Cortex of kidney (tissue), 1 donor: ENCODE measurements around the gene STRAP.

ENCODE experiments used
- DNase-seq: peaks from one replicate; lab custom pipeline; 2025; lab: John Stamatoyannopoulos, UW

The STRAP gene, protein sequence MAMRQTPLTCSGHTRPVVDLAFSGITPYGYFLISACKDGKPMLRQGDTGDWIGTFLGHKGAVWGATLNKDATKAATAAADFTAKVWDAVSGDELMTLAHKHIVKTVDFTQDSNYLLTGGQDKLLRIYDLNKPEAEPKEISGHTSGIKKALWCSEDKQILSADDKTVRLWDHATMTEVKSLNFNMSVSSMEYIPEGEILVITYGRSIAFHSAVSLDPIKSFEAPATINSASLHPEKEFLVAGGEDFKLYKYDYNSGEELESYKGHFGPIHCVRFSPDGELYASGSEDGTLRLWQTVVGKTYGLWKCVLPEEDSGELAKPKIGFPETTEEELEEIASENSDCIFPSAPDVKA

DNA sequence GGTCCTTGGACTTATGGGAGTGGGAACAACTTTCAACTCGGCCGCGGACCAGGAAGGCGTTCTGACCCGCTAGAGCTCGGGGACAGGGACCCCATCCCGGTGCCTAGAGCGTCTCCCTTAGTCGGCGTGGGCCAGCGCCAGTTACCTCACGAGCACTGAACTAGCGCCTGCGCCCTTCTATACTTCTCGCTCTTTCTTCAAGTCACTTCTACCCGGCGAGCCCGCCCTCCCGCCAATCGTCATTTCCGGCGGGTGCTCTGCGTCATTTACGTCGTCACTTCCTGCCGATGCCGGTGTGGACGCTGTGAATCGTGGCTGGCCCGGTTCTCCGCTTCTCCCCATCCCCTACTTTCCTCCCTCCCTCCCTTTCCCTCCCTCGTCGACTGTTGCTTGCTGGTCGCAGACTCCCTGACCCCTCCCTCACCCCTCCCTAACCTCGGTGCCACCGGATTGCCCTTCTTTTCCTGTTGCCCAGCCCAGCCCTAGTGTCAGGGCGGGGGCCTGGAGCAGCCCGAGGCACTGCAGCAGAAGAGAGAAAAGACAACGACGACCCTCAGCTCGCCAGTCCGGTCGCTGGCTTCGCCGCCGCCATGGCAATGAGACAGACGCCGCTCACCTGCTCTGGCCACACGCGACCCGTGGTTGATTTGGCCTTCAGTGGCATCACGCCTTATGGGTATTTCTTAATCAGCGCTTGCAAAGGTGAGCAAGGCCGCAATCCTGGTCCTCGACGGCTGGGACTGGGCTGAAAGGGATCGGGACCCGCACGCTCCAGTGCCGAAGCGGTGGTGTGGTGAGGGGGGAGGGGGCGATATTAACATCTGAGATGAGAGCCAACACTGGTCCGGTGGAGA, at the start of gene STRAP:
STRAP (plus strand) TSS at position 270 of the 854 bp plus-strand sequence; CDS start at position 591, 321 bp downstream.
- peak; percentile 46 for DNase-seq

DNA sequence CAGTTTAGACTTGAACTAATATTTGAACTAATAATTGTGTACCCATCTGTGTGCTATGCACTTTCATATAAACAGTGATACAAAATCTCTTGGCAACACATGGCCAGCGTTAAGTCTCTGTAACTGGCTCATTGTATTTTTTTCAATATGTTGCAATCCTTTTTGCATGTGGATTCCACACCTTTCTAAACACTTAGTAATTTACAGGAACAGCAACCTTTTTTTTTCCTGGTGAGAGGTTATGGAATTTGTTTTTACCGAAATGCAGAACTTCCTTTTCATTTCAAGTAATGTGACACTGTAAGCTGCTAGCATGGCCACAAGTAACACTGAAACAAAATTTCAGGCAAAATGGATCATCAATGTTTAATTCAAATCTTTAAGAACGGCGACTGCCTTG, 47.6 kb upstream of the STRAP start:
- no peak for DNase-seq

DNA sequence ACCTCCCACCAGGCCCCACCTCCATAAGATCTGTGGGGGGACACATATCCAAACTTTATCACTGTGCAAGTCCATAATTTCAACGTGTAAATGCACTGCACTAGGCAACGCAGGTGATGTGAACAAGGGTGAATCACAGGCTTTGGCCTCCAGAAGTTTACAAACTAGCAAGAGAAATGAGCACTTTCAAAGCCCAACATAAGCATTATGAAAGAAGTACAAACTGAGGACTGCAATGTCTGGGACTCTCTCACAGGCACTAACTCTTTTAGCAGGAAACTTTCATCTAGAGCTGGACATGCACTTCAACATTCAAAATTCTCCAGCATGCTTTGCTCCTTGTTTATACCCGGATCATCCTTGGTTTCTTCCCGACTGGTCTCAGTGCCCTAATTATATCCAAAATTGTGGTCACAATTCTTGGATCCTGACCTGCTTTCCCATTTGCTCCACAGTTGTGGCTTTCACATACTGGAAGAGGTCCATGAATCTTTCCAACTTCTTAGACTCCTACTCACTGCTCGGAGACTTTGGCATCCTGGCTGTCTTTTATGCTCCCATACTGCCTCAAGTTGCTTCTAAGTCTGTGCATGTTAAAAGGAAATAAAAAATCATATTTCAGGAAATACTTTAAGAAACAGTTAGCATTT, 44.9 kb upstream of the STRAP start:
- no peak for DNase-seq

DNA sequence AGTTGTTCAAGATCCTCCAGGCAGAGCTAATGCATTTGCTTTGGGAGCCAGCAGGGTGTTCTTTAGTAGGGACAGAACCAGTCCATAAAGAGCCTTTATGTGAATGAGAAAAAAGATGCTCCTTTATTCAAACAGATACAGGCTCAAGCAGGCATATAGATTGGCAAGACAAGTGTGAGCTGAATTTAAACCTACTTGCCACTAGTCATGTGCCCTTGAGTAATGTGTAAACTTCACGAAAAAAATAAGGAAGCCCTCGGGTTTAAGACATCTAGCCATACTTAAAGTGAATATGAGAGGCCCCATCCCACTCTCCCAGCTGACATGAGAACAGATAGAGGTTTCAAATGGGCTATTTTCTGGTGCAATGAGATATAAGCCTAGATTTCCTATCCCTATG, 43.1 kb upstream of the STRAP start:
- DNase-seq, result no peak

DNA sequence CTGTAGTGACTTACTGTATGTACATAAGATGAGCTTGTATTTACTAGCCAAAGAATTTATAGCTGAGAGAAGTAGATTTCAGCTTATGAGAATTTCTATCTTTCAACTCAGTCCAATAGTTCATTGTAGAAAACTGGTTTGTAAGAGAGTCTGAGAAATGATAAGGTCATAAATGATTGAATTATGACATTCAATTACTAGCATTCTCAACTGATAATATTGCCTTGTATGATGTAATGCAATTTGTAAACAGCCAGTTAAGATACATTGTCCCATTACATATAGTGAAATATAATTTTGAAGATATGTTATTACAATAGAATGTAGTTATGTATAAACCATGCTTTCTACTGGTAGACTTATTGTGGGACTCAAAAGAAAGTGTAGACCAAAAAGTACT, 42.5 kb upstream of the STRAP start:
- no peak for DNase-seq

DNA sequence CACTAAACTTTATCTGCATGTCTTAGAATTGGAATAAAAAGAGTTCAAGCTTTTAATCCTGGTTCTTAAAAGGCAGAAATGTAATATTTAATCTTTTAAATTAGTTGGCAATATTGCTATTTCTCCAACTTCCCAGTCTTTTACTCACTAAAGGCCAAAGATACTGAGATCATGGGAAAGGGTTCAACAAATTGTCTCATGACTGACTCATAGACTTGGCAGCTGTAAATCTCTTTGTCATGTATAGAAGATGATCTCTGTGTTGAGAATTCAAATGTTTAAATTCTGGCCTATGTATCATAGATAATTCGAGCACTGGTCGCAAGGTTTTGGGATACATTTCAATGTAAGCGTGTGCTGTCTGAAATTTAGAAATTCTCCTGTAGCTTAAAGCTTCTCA, 40.1 kb upstream of the STRAP start:
- no peak for DNase-seq

DNA sequence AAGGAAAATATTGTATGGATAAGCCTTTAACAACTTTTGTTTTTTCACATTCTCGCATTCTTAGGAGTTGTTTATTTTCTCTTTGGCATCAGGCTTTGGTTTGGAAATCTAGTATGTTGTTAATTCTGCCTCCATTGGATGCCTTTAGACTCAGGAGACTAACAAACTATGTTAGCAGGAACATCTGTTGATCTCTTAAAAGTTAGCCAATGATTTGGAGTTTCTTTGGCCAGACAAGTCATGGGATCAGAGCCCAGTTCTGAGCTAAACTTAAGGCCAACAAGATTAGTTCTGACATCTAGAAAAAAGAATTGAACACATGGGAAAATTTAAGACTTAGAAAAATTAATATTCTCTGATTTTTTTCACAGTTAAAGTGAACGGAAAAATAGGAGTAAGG, 35.3 kb upstream of the STRAP start:
- DNase-seq, result no peak

DNA sequence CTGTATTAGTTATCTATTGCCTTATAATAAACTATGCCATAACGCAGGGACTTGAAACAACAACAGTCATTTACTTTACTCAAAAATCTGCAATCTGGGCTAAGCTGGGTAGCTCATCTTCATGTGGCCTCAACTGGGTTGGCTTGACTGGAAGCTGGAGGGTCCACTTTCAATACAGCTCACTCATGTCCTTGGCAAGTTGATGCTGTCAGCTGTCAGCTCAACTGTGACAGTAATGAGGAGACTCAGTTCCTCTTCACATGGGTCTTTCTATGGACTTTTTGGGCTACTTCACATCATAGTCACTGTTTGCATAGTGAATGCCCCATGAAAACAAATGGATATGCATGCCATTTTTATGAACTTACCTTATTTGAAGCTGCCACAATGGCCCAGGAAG, 33.6 kb upstream of the STRAP start:
- no peak for DNase-seq

DNA sequence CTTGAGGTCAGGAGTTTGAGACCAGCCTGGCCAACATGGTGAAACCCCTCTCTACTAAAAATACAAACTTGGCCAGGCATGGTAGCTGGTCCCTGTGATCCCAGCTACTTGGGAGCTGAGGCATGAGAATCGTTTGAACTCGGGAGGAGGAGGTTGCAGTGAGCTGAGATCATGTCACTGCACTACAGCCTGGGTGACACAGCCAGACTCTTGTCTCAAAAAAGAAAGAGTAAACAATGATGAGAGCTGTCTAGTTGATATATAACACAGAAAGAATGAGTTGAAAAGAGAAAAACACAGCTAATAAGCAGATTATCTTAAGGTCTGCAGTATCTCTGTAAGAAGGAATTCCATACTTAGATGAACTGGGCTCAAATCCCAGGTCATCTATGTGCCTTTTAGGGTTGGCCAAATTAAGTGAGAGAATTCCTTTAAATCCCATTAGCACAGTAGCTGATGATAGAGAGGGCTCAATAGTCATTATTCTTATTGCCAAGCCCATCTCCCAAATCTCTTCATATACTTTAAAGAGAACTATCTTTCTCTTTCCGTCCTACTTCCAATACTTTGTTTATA, 31.1 kb upstream of the STRAP start:
- no peak for DNase-seq

DNA sequence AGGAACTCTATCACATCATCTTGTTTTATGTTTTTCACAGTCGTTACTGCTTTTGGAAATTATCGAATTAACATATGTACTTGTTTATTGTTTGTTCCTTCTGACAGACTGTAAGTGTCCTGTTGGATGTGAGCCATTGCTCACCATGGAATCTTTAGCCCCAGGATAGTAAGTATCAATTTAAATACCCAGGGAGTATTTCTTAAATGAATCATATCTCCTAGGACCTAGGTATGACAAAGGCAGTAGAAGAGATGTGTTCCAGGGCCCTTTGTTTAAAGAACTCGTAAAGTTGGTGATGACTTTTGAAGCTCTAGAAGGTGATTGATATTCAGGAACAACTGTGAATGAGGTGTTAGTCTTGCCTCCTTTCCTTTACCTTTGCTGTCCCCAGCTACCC, 30.3 kb upstream of the STRAP start:
- DNase-seq, result no peak

DNA sequence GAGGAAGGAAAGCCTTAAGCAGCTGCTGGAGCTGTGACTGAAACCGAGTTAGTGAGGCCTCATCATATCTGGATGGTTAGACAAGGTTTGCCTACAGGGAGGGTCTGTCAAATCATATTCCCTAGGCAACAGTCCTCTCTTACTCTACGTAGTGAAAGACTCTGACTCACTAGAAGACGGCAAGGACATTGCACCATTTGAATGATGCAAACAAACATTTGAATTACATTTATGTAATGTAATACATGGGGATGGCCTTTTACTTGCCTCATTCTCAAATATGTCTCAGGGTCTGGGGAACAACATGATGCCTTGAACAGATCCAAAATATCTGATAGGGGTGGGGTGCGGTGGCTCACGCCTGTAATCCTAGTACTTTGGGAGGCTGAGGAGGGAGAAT, 29.8 kb upstream of the STRAP start:
- no peak for DNase-seq

DNA sequence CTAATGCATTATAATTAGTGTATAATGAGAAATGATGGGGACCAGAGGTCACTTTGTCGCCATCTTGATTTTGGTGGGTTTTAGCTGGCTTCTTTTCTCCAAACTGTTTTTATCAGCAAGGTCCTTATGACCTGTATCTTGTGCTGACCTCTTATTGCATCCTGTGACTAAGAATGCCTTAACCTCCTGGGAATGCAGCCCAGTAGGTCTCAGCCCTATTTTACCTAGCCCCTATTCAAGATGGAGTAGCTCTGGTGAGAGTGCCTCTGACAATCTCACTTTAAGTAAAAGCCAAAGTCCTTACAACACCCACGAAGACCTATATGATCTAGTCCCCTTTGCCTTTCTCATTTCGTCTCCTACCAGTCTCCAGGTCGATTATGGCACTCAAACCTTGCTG, 28.3 kb upstream of the STRAP start:
- no peak for DNase-seq

DNA sequence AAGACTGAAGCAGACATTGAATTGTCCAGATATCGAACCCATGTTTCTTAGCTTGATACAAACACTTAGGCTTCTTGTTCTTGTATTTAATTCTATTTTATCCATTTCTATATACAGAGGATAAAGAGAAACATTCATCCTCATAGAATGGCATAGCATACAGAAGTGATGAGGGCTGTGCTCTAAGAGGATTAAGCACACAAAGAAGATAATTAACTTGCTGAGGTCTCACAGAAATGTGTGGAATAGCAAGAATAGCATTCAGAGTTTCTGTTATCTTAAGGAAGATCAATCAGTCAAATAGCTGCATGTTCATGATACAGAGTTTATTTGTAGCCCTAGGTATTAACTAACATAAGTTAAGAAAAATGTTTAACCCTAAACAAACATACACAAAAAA, 27.3 kb upstream of the STRAP start:
- DNase-seq, result no peak

DNA sequence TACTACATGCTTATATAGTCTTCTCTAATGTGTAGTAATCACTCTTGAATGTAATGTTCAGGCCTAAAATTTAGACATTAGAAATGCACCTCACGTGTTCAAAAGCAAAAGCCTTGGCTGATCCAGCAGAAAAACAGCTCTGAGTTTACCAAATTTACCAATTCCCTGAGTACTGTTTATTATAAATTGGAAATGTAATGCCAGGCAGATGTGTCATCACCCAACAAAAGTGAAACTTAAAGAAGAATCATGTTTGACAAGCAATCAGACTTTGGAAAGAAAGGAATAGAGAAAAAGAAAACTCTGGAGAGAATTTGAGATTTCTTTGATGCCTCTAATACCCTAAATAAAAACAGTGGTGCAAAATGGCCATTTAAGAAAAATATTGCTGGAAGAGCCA, 26.5 kb upstream of the STRAP start:
- DNase-seq, result no peak

DNA sequence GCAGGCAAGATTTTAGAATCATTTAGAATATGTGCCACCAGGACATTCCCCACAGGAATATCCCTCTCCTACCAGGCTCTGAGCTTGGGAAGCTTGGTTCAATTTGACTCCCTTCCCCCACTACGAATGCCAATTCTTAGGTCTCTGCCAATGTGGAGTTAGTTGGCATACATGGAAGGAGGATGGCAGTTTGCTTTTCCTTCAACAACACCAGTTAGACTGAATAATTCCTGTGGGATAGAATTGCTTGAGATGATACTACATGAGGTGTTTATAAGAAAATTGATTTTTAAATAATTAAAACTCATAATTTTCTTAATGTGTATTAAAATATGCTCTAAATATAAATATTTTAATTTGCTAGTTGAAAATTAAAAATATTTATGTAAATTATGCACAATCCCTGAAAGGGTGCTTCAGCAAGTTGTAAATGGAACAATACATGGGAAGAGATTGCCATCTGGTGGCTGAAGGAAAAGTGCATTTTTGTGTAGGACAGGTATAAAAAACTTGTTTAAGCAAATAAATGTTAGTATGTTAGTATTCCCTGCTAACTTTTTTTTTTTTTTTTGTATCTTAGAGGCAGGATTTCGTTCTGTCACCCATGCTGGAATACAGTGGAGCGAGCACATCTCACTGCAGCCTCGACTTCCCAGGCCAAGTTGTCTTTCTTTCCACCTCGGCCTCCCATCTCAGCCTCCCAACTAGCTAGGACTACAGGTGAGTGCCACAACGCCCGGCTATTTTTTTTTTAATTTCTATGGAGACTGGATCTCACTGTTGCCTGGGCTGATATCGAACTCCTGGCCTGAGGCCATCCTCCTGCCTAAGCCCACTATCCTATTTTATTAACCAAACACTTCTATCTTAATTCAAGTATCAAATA, 25.8 kb upstream of the STRAP start:
- DNase-seq, result no peak

DNA sequence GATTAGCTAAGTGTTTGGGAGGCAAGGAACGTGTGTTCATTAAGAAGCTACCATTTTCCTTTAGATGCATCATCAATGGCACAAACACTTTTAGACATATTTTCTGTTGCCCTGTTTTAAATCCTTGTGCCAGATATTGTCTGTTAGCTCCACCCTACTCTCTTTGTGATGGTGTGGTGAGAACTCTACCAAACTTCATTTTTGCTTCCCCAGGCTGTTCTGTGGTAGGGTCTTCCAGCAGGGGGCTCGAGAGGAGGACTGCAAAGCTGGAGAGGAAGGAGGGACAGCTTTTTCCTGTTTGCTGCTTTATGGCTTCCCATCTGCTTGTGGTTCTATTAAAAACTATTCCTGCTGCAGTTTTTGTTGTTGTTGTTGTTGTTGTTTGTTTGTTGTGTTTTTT, 23.8 kb upstream of the STRAP start:
- no peak for DNase-seq

DNA sequence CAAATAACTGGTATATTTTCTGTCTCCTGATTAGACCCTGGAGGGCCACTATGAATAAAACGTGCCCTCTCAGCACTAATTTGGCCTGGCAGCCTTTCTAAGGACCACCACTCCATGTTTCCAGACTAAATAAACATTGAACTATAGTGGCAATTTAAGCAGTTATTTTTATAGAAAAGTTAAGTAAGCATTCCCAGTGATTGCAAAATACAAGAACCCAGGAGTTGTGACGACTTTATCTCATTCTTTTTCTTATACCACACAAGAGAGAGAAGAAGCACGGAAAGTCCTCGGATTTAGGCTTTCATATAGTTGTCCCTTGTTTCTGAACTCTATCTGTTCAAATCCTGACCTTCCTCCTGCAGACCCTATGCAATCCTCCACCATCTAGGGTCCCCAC, 23.1 kb upstream of the STRAP start:
- no peak for DNase-seq

DNA sequence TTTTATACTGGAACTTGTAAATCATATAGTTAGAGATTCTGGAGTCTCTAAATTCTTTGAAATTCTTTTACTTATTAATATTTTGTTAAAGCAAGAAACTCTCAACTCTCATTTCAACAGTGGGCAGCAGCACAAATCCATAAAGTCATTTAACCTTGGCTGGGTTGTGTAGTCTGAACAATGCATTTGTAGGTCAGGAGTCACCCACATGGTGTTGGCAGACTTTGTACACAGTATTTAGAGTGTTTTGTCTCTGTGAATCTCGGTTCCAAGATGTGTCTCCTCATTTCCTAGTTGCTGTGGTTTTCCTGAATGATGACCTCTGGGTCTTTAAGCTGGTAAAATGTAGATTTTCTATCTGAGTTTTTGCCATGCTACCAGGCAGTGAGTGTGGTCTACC, 20.8 kb upstream of the STRAP start:
- DNase-seq, result no peak

DNA sequence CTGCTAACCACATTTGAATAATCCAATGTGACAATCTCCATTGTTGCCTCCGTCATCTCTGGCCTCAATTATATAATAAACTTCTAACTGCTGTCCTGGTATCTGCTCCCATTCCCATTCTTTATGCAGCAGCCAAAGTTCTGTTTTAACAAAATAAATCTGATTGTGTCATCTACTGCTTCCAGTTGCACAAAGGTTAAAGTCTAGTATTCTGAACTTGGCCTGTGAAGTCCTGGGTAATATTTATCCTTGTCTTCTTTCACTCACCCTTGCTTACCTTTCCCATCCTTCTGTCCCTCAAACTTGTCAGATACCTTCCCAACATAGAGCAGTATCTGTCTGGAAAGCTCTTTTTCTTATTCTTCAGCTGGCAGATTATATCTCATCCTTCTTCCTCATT, 19.3 kb upstream of the STRAP start:
- DNase-seq, result no peak

DNA sequence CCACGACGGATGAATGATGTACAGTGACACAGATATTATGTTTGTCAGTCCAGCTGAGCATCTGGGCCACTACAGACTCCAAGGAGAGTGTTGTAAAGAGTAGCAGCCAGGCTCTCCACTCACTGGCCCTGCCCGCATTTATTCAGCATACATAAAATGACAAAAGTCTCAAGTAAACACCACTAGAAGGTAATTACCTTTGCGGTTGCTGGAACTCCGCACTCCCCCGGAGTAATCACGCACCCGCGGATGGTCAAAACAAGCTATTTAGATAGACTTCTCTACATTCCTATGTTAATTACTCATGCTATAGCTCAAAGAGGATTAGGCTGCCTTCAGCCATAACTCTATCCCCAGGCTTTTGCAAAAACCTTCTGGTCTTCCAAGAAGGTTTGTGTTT, 18.8 kb upstream of the STRAP start:
- no peak for DNase-seq

DNA sequence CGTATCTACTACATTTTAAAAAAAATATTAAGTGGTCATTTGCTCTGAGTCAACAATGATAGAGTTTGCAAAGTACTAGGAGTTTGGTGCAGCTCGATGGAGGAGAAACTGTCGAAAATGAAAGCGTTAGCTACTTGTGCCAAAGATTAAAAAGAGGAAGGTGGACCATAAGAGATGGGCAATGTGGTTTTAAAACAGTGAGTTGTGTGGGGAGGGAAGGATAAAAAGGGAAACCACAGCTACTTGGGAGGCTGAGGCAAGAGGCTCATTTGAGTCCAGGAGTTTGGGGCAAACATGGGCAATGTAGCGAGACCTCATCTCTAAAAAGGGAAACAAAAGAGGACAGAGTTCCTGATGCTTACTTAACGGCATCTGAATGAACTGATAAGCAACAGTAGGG, 18.2 kb upstream of the STRAP start:
- no peak for DNase-seq

DNA sequence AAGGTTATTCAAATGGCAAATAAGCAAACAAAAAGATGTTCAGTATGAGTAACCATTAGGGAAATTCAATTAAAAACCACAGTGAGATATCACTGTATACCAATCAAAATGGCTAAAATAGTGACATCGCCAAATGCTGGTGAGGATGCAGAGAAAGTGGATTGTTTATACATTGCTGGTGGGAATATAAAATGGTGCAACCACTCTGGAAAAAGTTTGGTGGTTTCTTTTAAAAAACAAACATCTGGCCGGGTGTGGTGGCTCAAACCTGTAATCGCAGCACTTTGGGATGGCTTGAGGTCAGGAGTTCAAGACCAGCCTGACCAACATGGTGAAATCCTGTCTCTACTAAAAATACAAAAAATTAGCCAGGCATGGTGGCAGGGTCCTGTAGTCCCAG, 14.0 kb upstream of the STRAP start:
- no peak for DNase-seq
